CD14-positive monocyte (primary cell): ENCODE measurements around the gene PMFBP1. TPM values are rescaled to one million over a fixed set of nuclear protein-coding genes. Genes with fewer than 3 reads are reported as not detected.

Source experiments
- DNase-seq, 3 donors: peaks; one replicate each; pipeline ENCODE4 v3.0.0-alpha.2; 2011 to 2022
- H2AFZ ChIP-seq: 2 replicates; pipeline ENCODE4 v1.6.0; 2012; ENCODE audit warnings: mild to moderate bottlenecking, low read depth, low read length, inconsistent platforms; ENCODE audit not compliant: insufficient read depth, poor library complexity, severe bottlenecking
- H3K27ac ChIP-seq, 2 donors: 1 replicate in 1 of 2; 2 replicates in 1 of 2; pipeline ENCODE4 v1.5.1; 2012 to 2013; ENCODE audit warnings: low read length in 2 of 2, control low read depth in 1 of 2, inconsistent platforms in 1 of 2, low read depth in 1 of 2, mild to moderate bottlenecking in 1 of 2
- H3K27me3 ChIP-seq, 2 donors: one replicate each; pipeline versions ENCODE4 v1.6.0 to v1.6.1; 2011 to 2013; ENCODE audit warnings: low read length in 2 of 2; ENCODE audit not compliant: control insufficient read depth in 2 of 2, insufficient read depth in 2 of 2
- H3K36me3 ChIP-seq, 2 donors: replicated peaks in 1 of 2; 1 replicate in 1 of 2; 2 replicates in 1 of 2; pipeline versions ENCODE4 v1.5.1 to v1.6.1; 2012 to 2013; ENCODE audit warnings: low read length in 2 of 2, control low read depth in 1 of 2, inconsistent platforms in 1 of 2, mild to moderate bottlenecking in 1 of 2; ENCODE audit not compliant: insufficient read depth in 2 of 2, control insufficient read depth in 1 of 2
- H3K4me1 ChIP-seq, 2 donors: 1 replicate in 1 of 2; 2 replicates in 1 of 2; pipeline versions ENCODE4 v1.5.1 to v1.6.1; 2012 to 2013; ENCODE audit warnings: low read length in 2 of 2, control low read depth in 1 of 2, inconsistent platforms in 1 of 2, mild to moderate bottlenecking in 1 of 2, moderate library complexity in 1 of 2; ENCODE audit not compliant: insufficient read depth in 2 of 2, control insufficient read depth in 1 of 2
- H3K4me2 ChIP-seq: replicated peaks from 2 replicates; pipeline ENCODE3; 2012; ENCODE audit warnings: low read length, moderate library complexity, mild to moderate bottlenecking; ENCODE audit not compliant: poor library complexity, severe bottlenecking; ENCODE audit errors: extremely low read depth
- H3K4me3 ChIP-seq, 3 experiments: fragments of 200-600 bp in 1 of 3; sonication (generic) in 1 of 3; replicated peaks in 1 of 3; 1 replicate in 2 of 3; 2 replicates in 1 of 3; pipeline ENCODE4 v1.5.1; 2011 to 2013; ENCODE audit warnings: low read length in 3 of 3, mild to moderate bottlenecking in 3 of 3, control low read depth in 2 of 3, low read depth in 2 of 3, inconsistent platforms in 1 of 3, moderate library complexity in 1 of 3
- H3K79me2 ChIP-seq: 2 replicates; pipeline ENCODE4 v1.6.0; 2012; ENCODE audit warnings: mild to moderate bottlenecking, control low read depth, inconsistent platforms, low read length, moderate library complexity; ENCODE audit not compliant: insufficient read depth
- H3K9ac ChIP-seq: 2 replicates; pipeline ENCODE4 v1.6.0; 2017; ENCODE audit warnings: low read length, mild to moderate bottlenecking; ENCODE audit not compliant: insufficient read depth, poor library complexity, severe bottlenecking
- H3K9me3 ChIP-seq, 2 donors: replicated peaks in 1 of 2; 1 replicate in 1 of 2; 2 replicates in 1 of 2; pipeline versions ENCODE4 v1.5.1 to v1.6.1; 2012 to 2013; ENCODE audit warnings: low read length in 2 of 2, control low read depth in 1 of 2; ENCODE audit not compliant: control insufficient read depth in 1 of 2, insufficient read depth in 1 of 2
- H4K20me1 ChIP-seq: 2 replicates; pipeline ENCODE4 v1.6.0; 2012; ENCODE audit warnings: mild to moderate bottlenecking, low read length, control low read depth, moderate library complexity; ENCODE audit not compliant: insufficient read depth
- H3K27ac Mint-ChIP-seq, 7 donors: one replicate each; pipeline ENCODE4 v1.8.0; 2020; ENCODE audit warnings: mild to moderate bottlenecking in 7 of 7, mixed read lengths in 7 of 7, moderate library complexity in 6 of 7, inconsistent platforms in 2 of 7
- H3K27me3 Mint-ChIP-seq, 3 donors: one replicate each; pipeline ENCODE4 v1.8.0; 2021 to 2022; ENCODE audit warnings: low read depth in 3 of 3, mild to moderate bottlenecking in 3 of 3, mixed read lengths in 3 of 3, moderate library complexity in 3 of 3, inconsistent platforms in 1 of 3
- H3K36me3 Mint-ChIP-seq, 2 donors: one replicate each; pipeline ENCODE4 v1.8.0; 2020; ENCODE audit warnings: mixed read lengths in 2 of 2, inconsistent platforms in 1 of 2, mild to moderate bottlenecking in 1 of 2
- H3K4me1 Mint-ChIP-seq: one replicate; pipeline ENCODE4 v1.8.0; 2020; ENCODE audit warnings: mild to moderate bottlenecking, mixed read lengths
- H3K4me3 Mint-ChIP-seq, 2 donors: one replicate each; pipeline ENCODE4 v1.8.0; 2020; ENCODE audit warnings: mild to moderate bottlenecking in 2 of 2, mixed read lengths in 2 of 2, moderate library complexity in 1 of 2
- H3K9me3 Mint-ChIP-seq, 7 donors: one replicate each; pipeline ENCODE4 v1.8.0; 2020 to 2022; ENCODE audit warnings: mixed read lengths in 7 of 7, mild to moderate bottlenecking in 6 of 7, moderate library complexity in 6 of 7, inconsistent platforms in 2 of 7
- CTCF ChIP-seq: fragments of 200-600 bp; IDR thresholded peaks from one replicate; pipeline ENCODE4 v1.8.0; 2022; ENCODE audit warnings: antibody characterized with exemption, mild to moderate bottlenecking
- WGBS: methylation state at CpG from one replicate; pipeline ENCODE4 v1.1.5; 2013; ENCODE audit warnings: missing lambda C conversion rate; ENCODE audit not compliant: insufficient coverage; 5-methylcytosine and 5-hydroxymethylcytosine counted together
- intact Hi-C, 2 donors: fragments of 100-400 bp; cut with micrococcal nuclease; formaldehyde crosslinking; loops; one replicate each; pipeline versions ENCODE4 v1.15.0 to v1.15.1; 2023
- polyA minus RNA-seq: library from RNA; depleted of rRNA, polyadenylated mRNA; stranded (reverse); fragments of >200 nt; gene quantifications from 2 replicates; pipeline ENCODE4 v1.2.3, GENCODE V29; 2012
- polyA plus RNA-seq, 3 donors: library from polyadenylated mRNA; depleted of rRNA in 1 of 3; unstranded in 2 of 3; stranded (reverse) in 1 of 3; fragments of 300-500 nt in 2 of 3; fragments of >200 nt in 1 of 3; fragmentation: Illumina TruSeq in 2 of 3; gene quantifications; 1 replicate in 2 of 3; 2 replicates in 1 of 3; pipeline ENCODE4 v1.2.3, GENCODE V29; 2012 to 2021
- total RNA-seq, 12 experiments: library from RNA in 1 of 12; stranded (reverse) in 1 of 12; fragments of 120-200 nt in 1 of 12; gene quantifications; one replicate each; pipeline ENCODE4 v1.2.4 and lab custom pipeline; 2013 to 2026; ENCODE audit warnings: mixed read lengths in 6 of 12, inconsistent platforms in 1 of 12

The PMFBP1 gene
- total RNA-seq (2013): 1.3 TPM
- polyA plus RNA-seq (under 1 TPM; 0.15 to 0.87 (median 0.18) TPM), polyA minus RNA-seq (0.28 and 0.64 TPM in 2 replicates), total RNA-seq (lab: John Stamatoyannopoulos, UW) (1.1 to 7.7 (median 3.7) reads per million in 11 experiments)

GRCh38 chr16:72172105-72173034 lies at the start of gene PMFBP1:
TSS of gene PMFBP1 (minus strand) at chr16:72172155. CDS start at chr16:72171208, 947 bp downstream.
- H3K27me3 ChIP-seq: no peaks in the 10 kb centered on the region
- Mint-ChIP-seq H3K9me3 (peaks cover 3 to 23% (median 10%) of the 10 kb centered on the region in 7 donors), H3K4me1 (peaks cover 21% of the 10 kb centered on the region), H3K27ac (peak within 1 kb of the TSS; percentile 93 to 99 (median 97)), H3K27me3 (peaks cover 0 to 4% (median 0%) of the 10 kb centered on the region in 3 donors), H3K4me3 (peak within 1 kb of the TSS in 1 of 2 donors; percentile 71), H3K36me3 (peaks cover 3 to 12% of the 10 kb centered on the region in 2 donors)
- TF ChIP-seq CTCF: no peak
- no peaks in the 10 kb centered on the region for H3K36me3 ChIP-seq
- H3K4me3 ChIP-seq: no peak within 1 kb of the TSS
- H2AFZ ChIP-seq: no peak within 1 kb of the TSS
- H3K79me2 ChIP-seq: no peaks in the 10 kb centered on the region
- H3K4me1 ChIP-seq: peaks cover 25 to 26% of the 10 kb centered on the region in 2 donors
- no peaks in the 10 kb centered on the region for H4K20me1 ChIP-seq
- peak within 1 kb of the TSS; percentile 69 to 97 for H3K27ac ChIP-seq
- H3K9ac ChIP-seq: peak within 1 kb of the TSS; percentile 29
- peak; percentile 98 to 100 (median 100) for DNase-seq
- WGBS: 100% methylated on average over 1 of the region's 11 CpGs
- intact Hi-C loops: loop anchor here in 1 of 2 donors (1.0 to 10.0 kb wide), 2 partner anchors 30 to 892 kb away; no protein-coding TSS in a partner anchor
- peak within 1 kb of the TSS; percentile 45 for H3K4me2 ChIP-seq
- no peaks in the 10 kb centered on the region for H3K9me3 ChIP-seq

- no peak overlapping the region for H3K9ac ChIP-seq
- Mint-ChIP-seq H3K27me3 (peaks cover 0 to 2% (median 0%) of the 10 kb centered on the region in 3 donors), H3K27ac (no peak overlapping the region), H3K36me3 (no peaks in the 10 kb centered on the region), H3K4me1 (peaks cover 5% of the 10 kb centered on the region), H3K4me3 (no peak overlapping the region), H3K9me3 (no peaks in the 10 kb centered on the region)
- intact Hi-C loops: no loop called here
- H3K9me3 ChIP-seq: no peaks in the 10 kb centered on the region
- no peak for TF ChIP-seq CTCF
- no peaks in the 10 kb centered on the region for H3K4me1 ChIP-seq
- H3K4me2 ChIP-seq: no peak overlapping the region
- no peak overlapping the region for H3K27ac ChIP-seq
- no peak overlapping the region for H3K4me3 ChIP-seq
- no peak overlapping the region for H2AFZ ChIP-seq
- H3K27me3 ChIP-seq: no peaks in the 10 kb centered on the region
- peak in 1 of 3 donors; percentile 7 for DNase-seq
- no peaks in the 10 kb centered on the region for H3K79me2 ChIP-seq
- H4K20me1 ChIP-seq: no peaks in the 10 kb centered on the region
- WGBS: no CpG with 5 or more reads among the region's 5 CpGs
- H3K36me3 ChIP-seq: no peaks in the 10 kb centered on the region
Measured at GRCh38 chr16:72221630-72222024, 49.7 kb upstream of the PMFBP1 start.
